Erythroblast (primary cell): ENCODE results near the gene GHR.

Experiments used
- DNase-seq, 2 experiments: peaks; one replicate each; lab custom pipeline; 2025; lab: John Stamatoyannopoulos, UW
- GATA1 ChIP-seq: IDR thresholded peaks from 2 replicates; pipeline ENCODE4 v1.6.1; 2011; ENCODE audit warnings: low read depth, mild to moderate bottlenecking, control low read depth, low read length, moderate library complexity
- POLR2A ChIP-seq: IDR thresholded peaks from 2 replicates; pipeline ENCODE4 v1.6.1; 2011; ENCODE audit warnings: mild to moderate bottlenecking, low read length

The GHR gene

GRCh38 chr5:42770003-42770402 is 346.8 kb downstream of the GHR start:
- TF ChIP-seq POLR2A (no peak), GATA1 (no peak)
- no peak for DNase-seq
